ENCODE results near the gene BGLAP.

BGLAP gene

GRCh38 chr1:156241926-156242325, at the start of gene BGLAP:
TSS of gene BGLAP (plus strand) at chr1:156242184. CDS start at chr1:156242232, 48 bp downstream.
- peaks cover 21 to 60% (median 32%) of the 10 kb centered on the region in 3 donors for H3K36me3 ChIP-seq
- H3K27me3 ChIP-seq: peaks cover 6 to 28% of the 10 kb centered on the region in 2 donors
- H3K4me1 ChIP-seq: peaks cover 0 to 20% (median 10%) of the 10 kb centered on the region in 4 donors
- H3K9me3 ChIP-seq: no peaks in the 10 kb centered on the region
- intact Hi-C loops (cut with DNase I; ENCODE audit: low total_unique reads): no loop called here
- no peak for DNase-seq
- no peak for TF ChIP-seq CTCF (IDR thresholded peaks at IDR 0.05)
- no peak within 1 kb of the TSS for H3K4me3 ChIP-seq
- no peak within 1 kb of the TSS for H3K27ac ChIP-seq

GRCh38 chr1:156193208-156193487, 48.8 kb upstream of the BGLAP start:
- no peak for TF ChIP-seq CTCF (IDR thresholded peaks at IDR 0.05)
- H3K36me3 ChIP-seq: peaks cover 0 to 13% (median 8%) of the 10 kb centered on the region in 3 donors
- H3K27ac ChIP-seq: peak overlapping the region; percentile 71 to 76
- H3K4me3 ChIP-seq: peak overlapping the region; percentile 70 to 83
- no peaks in the 10 kb centered on the region for H3K9me3 ChIP-seq
- H3K4me1 ChIP-seq: peaks cover 0 to 32% (median 15%) of the 10 kb centered on the region in 4 donors
- intact Hi-C loops (cut with DNase I; ENCODE audit: low total_unique reads): no loop called here
- no peak for DNase-seq
- H3K27me3 ChIP-seq: no peaks in the 10 kb centered on the region

DNA sequence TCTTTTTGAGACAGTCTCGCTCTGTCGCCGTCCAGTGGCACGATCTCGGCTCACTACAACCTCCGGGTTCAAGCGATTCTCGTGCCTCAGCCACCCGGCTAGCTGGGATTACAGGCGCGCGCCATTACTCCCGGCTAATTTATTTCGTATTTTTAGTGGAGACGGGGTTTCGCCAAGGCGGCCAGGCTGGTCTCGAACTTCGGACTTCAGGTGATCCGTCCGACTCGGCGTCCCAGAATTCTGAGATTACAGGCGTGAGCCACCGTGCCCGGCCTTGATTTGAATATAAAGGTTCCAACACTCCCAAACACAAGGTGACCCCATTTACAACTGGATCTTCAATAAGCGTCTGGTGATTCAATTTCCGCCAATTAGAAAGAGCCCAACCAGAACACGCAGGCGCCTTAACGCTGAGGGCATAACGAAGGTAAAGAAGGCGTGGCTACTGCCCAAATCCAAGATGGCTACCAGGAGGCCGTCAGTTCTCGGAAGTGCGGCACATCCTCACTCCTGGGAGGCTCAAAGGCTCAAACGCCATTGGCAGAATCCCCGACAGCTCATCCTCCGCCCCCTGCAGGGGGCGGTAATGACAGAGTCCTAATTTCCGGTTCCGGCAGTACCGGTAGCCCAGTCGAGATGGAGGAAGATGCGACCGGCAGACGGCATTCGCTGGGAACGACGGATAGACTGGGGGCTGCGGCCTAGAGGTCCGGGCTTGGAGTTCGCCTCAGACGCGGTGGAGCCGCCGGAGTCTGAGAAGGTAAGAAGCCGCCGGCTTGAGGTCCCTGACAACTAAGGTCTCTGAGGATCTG, 48.3 kb upstream of the BGLAP start, which contains the start of gene SLC25A44:
Gene SLC25A44 (plus strand): TSS at position 617 of the 812 bp plus-strand sequence. CDS start 5,744 bp downstream, outside the sequence.
- Histone ChIP-seq H3K36me3 (peaks cover 0 to 13% (median 8%) of the 10 kb centered on the region in 3 donors), H3K27ac (peak within 1 kb of the TSS; percentile 71 to 76), H3K27me3 (no peaks in the 10 kb centered on the region), H3K4me1 (peaks cover 0 to 32% (median 15%) of the 10 kb centered on the region in 4 donors), H3K9me3 (no peaks in the 10 kb centered on the region), H3K4me3 (peak within 1 kb of the TSS; percentile 70 to 83)
- intact Hi-C loops (cut with DNase I; ENCODE audit: low total_unique reads): loop anchor here (1.0 kb wide), 1 partner anchor 20 kb away; the partner anchor contains the start of gene PMF1
- TF ChIP-seq CTCF (IDR thresholded peaks at IDR 0.05): peak; percentile 52 to 55
- peak; percentile 96 to 99 for DNase-seq

DNA sequence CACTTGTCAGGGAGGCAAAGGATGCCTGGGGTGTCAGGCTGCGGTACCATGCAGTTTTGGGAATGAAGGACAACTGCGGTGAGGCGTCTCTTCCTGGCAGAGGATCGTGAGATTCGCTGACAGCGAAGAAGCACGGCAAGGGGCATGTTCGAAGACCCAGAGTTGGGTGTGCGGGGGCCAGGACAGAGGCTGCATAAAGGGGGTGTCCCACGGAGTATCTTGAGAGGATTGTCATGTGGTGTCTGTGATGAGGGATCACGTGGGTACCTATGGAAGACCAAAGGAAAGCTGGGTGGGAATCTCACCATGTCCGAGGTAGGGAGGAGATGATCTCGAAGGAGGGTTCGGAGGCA, 47.7 kb upstream of the BGLAP start:
- no peaks in the 10 kb centered on the region for H3K27me3 ChIP-seq
- H3K27ac ChIP-seq: peak overlapping the region; percentile 71 to 76
- H3K4me1 ChIP-seq: peaks cover 0 to 32% (median 15%) of the 10 kb centered on the region in 4 donors
- peak overlapping the region; percentile 70 to 83 for H3K4me3 ChIP-seq
- TF ChIP-seq CTCF (IDR thresholded peaks at IDR 0.05): no peak
- intact Hi-C loops (cut with DNase I; ENCODE audit: low total_unique reads): loop anchor here (1.0 kb wide), 1 partner anchor 19 kb away; the partner anchor contains the start of gene PMF1
- no peak for DNase-seq
- H3K36me3 ChIP-seq: peaks cover 0 to 13% (median 8%) of the 10 kb centered on the region in 3 donors
- H3K9me3 ChIP-seq: no peaks in the 10 kb centered on the region

DNA sequence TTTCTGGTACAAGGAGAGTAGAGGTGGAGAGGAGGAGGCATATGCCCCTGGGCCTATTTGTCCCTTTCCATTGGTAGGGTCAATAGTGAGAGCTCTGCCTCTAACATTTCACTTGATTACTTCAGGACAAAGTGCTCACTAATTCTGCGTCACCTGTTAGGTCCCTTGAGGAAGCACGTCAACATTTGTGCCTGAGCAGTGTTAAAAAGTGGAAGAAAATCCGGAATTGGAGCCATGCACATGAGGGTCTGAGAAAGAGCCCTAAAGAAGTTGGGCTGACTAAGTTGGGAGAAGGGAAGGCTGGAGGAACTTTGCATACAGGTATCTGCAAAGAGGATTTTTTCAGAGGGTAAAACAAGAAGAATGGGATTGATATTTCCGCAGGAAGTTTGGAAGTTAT, 46.1 kb upstream of the BGLAP start:
- intact Hi-C loops (cut with DNase I; ENCODE audit: low total_unique reads): no loop called here
- no peak for TF ChIP-seq CTCF (IDR thresholded peaks at IDR 0.05)

More for the DNA sequence above, 46.1 kb upstream of the BGLAP start:
- peaks cover 6 to 28% (median 18%) of the 10 kb centered on the region in 3 donors for H3K36me3 ChIP-seq
- peaks cover 0 to 32% (median 15%) of the 10 kb centered on the region in 4 donors for H3K4me1 ChIP-seq
- no peaks in the 10 kb centered on the region for H3K9me3 ChIP-seq
- H3K27ac ChIP-seq: no peak overlapping the region
- no peaks in the 10 kb centered on the region for H3K27me3 ChIP-seq
- DNase-seq: no peak
- no peak overlapping the region for H3K4me3 ChIP-seq
